GM20431 (cell line): ENCODE measurements around the gene ANXA11.
"Not testable (repeated sequence)": the region's sequence is repeated elsewhere in the genome, so short reads cannot be mapped to it uniquely, and the experiment has no call there.

ENCODE experiments used
- in situ Hi-C: fragments of 300-500 bp; cut with MseI, MboI; formaldehyde crosslinking; loops from one replicate; pipeline ENCODE4 v1.15.0; 2020; ENCODE audit warnings: low sequenced_read_pairs; ENCODE audit not compliant: unreplicated experiment

ANXA11 gene

GRCh38 chr10:80153460-80153859 is 51.9 kb downstream of the ANXA11 start:
- in situ Hi-C loops, result no loop called here

DNA sequence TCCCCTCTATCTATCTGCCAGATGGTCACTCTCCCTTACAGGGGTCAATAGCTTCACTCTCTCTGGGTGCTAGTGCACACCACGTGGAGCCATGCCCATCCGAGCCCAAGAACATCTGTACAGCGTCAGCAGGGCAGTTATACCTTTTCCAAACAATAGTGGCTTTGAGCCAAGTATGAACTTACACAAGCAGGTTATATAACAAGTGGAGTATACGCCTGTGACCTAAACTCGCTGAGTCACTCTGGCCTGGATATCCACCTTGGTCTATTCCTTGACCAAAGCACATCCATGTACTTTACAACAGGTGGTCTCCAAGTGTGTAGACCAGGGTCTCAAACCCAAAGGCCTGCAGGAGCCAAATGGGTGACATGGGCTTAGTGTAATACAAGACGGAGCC is 52.5 kb downstream of the ANXA11 start:
- in situ Hi-C loops, result no loop called here

DNA sequence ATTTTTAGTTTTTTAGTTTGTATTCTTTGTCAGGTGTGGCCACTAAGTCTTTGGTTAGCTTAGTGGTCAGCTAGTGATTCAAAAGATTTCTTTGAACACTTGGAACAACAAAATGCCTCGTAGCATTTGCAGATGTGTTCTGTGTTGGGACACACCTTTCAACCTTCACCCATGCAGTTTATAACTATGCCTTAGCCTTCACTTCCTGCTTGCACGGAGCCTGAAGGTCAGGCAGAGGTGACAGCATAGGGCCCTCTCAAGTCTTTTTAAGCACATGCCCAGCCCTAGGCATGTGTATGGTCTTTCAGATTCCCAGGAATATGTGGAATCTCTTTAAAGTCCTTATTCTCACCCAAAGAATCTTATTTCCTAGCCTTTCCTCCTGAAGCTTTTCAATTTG is 55.2 kb downstream of the ANXA11 start:
- in situ Hi-C loops, result no loop called here

- in situ Hi-C loops, result no loop called here
These were observed 56.2 kb downstream of the ANXA11 start for GRCh38 chr10:80149123-80149522.

- in situ Hi-C loops, result no loop called here
These were observed 57.1 kb downstream of the ANXA11 start for GRCh38 chr10:80148166-80148805.

GRCh38 chr10:80146918-80147317 is 58.4 kb downstream of the ANXA11 start:
- in situ Hi-C loops, result no loop called here

GRCh38 chr10:80145406-80146308 is 59.7 kb downstream of the ANXA11 start:
- in situ Hi-C loops, result not testable (repeated sequence)

DNA sequence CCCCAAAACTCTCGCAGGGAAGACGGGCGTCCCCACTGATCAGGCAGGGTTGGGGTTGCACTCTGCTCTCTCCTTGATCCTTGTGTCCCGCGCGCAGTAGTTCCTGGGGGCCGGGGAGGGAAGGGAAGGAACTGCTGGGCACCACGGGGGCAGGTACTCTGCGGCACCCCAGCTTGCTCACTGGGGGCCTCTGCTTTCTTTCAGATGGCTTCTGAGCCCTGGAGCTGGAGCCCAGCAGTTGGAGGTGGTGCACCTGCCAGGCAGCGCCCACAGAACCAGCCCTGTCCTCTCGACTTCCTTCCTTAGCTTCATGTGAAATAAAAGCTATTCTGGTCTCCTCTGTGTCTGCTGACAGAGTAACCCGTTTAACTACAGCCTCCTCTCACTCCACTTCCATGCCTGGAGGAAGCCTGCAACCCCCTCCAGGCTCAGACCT is 60.6 kb downstream of the ANXA11 start:
- in situ Hi-C loops, result no loop called here

- in situ Hi-C loops, result no loop called here
These were observed 61.2 kb downstream of the ANXA11 start for GRCh38 chr10:80144067-80144695.

DNA sequence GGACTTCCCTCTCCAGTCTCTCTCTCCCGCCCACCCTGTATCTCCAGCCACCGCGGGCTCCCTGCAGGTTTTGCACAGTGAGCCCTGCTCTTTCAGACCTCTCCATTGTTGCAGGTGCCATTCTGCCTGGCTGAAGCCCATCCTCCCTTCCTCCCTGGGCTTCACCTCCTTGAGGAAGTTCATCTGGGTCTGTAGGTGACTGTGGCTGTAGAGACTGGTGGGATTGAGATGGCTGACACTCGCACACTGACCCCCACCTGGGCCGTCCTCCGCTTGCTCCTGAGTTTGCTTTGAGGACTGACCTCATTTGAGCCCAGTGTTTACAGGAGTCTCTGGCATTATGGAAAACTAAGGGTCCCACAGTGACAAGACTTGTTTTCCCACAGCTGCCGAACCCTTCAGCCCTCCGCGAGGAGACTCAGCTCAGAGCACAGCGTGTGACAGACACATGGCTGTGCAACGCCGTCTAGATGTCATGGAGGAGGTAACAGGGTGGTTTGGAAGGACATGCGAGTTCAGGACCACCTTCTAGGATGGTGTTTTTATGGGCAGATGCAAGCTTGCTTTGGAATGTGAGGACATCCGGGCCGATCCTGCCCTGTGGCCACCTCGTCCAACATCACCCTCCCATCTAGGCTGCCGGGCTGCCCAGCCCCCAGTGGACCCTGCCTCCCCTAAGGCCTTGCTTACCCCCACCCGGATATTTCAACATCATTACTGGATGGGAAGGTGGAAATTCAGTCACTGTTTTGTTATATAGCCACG is 63.5 kb downstream of the ANXA11 start:
- in situ Hi-C loops, result no loop called here

GRCh38 chr10:80140251-80140650 is 65.1 kb downstream of the ANXA11 start:
- in situ Hi-C loops, result no loop called here

DNA sequence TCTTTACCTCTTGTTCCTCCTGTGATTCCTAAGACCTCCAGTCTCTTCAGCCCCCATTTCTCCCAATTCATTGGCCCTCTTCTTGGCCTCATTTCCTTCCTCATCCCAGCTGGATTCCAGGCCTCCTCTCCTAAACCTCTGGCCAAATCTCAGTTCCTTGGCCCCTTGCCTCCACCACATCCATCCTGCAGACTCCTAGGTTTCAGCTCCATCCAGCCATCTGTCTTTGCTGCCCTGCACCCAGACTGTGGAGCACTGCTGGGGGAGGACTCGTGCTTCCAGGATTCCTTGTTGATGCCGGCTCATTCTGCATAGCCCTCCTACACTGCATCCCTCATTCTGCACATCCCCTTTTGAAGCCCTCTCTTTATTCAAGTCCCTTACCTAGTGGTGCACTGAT is 66.1 kb downstream of the ANXA11 start:
- in situ Hi-C loops, result no loop called here

DNA sequence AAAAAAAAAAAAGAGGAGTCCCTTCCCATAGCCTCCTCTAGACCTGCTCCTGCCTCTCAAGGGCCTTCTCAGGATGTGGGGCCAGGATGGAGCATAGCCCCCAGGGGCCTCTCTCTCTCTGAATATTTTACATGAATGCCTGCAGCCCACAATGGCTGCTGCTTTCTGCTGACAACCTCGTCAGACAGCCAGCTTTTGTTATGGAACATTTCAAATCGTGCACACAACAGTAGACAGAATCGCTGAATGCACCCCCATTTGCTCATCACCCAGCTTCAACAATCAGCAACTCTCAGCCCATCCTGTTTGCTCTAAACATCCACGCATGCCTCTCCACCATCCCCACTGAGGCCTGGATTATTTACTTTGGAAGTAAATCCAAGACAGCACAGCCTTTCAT is 67.4 kb downstream of the ANXA11 start:
- in situ Hi-C loops, result no loop called here

DNA sequence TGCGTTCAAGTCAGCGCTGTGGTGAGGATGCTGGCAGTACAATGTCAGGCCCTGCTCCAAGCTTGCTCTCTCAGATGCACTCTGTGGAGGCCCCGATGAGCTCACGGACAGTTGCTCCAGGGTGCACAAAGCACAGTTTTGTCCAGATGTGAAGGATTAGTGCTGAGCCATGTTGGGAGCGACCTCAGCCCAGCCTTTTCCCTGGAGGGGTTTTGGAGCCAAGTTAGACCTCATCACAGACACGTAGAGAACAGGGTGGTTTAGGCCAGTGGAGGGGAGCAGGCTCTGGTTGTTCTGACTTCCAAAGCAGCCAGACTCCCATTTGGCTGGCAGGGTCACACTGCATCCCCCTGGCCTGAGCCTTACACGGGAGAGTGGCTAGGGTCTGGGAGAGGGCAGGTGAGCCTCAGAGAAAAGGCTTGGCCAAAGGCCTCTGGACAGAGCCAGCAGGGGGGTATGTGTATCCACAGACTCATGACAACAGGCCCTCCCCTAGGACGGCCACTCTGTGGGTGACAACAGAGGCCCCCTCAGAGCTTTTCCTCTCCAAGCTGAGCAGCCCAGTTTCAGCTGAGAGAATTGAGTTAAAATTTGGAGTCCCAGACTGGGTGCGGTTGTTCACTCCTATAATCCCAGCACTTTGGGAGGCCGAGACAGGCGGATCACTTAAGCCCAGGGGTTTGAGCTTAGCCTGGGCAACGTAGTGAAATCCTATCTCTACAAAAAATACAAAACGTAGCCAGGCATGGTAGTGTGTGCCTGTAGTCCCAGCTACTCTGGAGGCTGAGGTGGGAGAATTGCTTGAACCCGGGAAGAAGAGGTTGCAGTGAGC is 68.1 kb downstream of the ANXA11 start:
- in situ Hi-C loops, result no loop called here

- in situ Hi-C loops, result no loop called here
These were observed 69.2 kb downstream of the ANXA11 start for GRCh38 chr10:80136134-80136571.

GRCh38 chr10:80133687-80134086 is 71.7 kb downstream of the ANXA11 start:
- in situ Hi-C loops, result not testable (repeated sequence)

DNA sequence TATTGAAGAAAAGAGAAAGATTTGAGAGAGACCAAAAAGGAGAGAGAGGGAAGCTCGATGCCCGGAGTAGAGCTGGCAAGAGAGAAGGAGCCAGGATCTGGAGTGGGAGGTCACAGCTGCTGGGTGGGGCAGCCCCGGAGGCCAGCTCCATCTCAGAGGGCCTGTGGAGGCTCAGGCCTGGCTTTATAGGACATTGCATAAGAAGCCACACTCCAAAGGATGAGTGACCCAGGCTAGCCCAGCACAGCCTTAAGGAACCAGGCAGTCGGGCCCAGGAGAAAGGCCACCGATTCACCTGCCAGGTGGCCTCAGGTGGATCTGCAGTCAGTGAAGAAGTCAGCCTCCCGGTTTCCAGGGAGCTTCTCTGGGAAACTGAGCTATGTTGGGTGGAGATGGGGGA is 72.1 kb downstream of the ANXA11 start:
- in situ Hi-C loops, result no loop called here

DNA sequence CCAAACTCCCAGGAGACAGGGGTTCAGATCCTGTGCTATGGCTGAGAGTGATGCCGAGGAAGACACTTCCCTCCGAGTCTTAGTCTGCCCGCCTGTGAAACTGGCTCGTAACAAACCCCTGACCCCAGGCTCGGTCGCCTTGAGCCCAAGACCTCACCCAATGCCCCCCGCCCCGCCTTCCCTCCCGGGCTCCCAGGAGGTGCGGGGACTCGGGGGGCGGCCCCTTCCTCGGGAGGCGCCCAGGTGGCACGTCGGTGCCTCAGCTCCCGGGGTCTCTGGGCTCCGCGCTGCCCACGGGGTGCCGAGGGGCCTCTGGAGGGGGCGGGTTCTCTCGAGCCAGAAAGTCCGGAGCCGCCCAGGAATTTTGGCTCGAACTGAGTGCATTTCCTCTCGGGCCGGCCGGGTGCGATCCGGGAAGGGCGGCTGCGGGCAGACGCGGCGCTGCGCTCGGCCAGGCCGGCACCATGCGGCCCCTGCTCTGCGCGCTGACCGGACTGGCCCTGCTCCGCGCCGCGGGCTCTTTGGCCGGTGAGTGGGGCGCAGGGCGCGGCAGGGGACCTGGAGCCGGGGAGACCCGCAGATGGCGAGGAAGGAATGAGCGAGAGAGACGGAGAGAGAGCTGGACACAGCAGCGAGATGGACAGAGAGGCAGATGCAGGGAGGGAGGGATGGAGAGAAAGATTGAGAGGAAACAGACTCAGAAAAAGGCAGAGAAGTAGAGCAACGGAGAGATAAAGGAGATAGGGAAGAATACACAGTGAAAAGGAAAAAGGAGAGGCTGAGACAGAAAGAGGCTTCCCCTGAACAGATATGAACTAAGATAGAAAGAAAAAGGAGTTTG is 72.8 kb downstream of the ANXA11 start, which contains the start of gene PLAC9:
Gene PLAC9, plus strand, starts transcription at position 432 of the 841 bp plus-strand sequence. Its CDS starts 33 bp downstream, at position 465.
- in situ Hi-C loops, result no loop called here
